CD4-positive, alpha-beta T cell treated with Interleukin-6 for 4 hours (primary cell): Measurements from ENCODE around the gene ARHGEF37.

ENCODE experiments used
- DNase-seq: peaks from one replicate; pipeline ENCODE4 v3.0.0-alpha.2; 2020; ENCODE audit warnings: mixed read lengths

ARHGEF37 gene

DNA sequence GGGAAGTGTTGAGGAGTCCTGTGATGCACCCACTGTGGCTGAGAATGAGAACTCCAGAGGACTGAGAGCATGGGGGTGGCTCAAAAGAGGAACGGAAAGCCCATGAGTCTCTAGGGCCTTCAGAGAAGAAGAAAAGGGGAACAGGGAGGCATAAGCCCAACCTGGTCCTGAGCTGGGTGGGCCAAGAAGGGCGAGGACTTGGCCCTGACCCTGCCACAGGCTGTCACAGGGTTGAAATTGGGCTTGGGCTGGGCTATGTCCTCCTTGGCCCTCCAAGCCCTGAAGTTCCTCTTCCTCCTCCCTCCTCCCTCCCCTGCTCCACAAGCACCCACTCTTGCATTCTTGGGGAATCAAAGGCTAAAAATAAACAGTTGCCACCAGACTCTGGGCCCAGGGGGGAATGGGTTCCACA, 99.5 kb downstream of the ARHGEF37 start:
- DNase-seq = no peak

- no peak for DNase-seq
These were observed 100.0 kb downstream of the ARHGEF37 start for GRCh38 chr5:149681252-149681651.

- no peak for DNase-seq
These were observed 100.6 kb downstream of the ARHGEF37 start for GRCh38 chr5:149681922-149682321.

DNA sequence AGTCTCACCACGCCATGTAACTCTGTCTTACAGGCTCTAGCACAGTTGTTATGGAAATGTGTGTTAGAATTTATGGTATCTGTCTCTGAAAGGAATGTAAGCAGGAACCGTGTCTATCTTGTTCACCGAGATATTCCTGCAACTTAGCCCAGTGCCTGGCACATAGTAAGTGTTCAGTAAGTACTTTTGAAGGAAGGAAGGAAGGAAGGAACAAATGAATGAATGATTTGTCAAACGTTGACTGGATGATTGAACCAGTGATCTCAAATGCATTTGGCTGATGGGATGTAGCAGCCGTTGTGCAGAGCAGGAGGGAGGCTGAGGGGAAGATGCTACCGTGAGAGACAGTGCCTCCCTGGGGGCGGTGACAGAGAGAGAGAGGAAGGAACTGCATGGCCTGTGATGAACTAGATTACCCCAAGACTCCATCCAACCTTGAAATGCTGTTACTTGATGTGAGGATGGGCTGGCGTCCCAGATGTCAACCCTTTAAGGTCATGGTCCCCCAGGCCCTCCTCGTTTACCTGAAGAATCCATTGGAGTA, 101.3 kb downstream of the ARHGEF37 start:
- no peak for DNase-seq

DNA sequence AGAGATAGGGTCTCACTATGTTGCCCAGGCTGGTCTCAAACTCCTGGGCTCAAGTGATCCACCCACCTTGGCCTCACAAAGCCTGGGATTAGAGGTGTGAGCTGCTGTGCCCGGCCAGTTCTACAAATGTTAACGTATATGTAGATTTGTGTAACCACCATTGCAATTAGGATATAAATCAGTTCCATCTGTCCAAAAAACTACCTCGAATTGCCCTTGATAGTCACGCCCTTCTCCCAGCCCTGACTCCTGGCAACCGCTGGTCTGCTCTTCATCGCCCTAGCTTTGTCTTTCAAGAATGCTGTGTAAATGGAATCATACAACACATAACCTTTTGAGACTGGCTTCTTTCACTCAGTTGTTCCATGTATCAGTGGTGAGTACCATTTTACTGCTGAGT, 102.7 kb downstream of the ARHGEF37 start:
- DNase-seq = no peak

DNA sequence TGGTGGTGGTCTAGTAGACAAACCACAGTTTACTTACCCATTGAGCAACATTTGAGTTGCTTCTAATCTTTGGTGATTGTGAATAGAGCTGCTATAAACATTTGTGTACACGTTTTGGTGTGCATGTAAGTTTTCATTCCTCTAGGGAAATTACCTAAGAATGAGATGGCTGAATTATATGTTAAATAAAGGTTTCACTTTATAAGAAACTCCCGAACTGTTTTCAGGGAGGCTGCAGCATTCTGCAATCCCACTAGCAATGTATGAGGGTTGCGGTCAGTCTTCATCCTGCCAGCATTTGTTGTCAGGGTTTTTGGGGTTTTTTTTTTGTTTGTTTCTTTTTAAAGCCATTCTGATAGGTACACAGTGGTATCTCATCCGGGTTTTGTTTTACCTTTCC, 103.1 kb downstream of the ARHGEF37 start:
- no peak for DNase-seq
